ENCODE results near the gene HLA-A.

GRCh38 chr6:29975561-29975907, 33.2 kb downstream of the HLA-A start:
- TF ChIP-seq POLR2AphosphoS5 (IDR thresholded peaks at IDR 0.05; ENCODE audit: low read depth), result no peak
- no peak for TF ChIP-seq CTCF (conservative IDR thresholded peaks at IDR 0.05; ENCODE audit: low read depth in 2 of 2)
- TF ChIP-seq EZH2 (IDR thresholded peaks at IDR 0.05; ENCODE audit: low read depth, unreplicated experiment), result peak; percentile 70
- TF ChIP-seq ZNF331 (CRISPR knock-in tag; IDR thresholded peaks at IDR 0.05; ENCODE audit: low read depth), result no peak
- TF ChIP-seq, protein P1, sequence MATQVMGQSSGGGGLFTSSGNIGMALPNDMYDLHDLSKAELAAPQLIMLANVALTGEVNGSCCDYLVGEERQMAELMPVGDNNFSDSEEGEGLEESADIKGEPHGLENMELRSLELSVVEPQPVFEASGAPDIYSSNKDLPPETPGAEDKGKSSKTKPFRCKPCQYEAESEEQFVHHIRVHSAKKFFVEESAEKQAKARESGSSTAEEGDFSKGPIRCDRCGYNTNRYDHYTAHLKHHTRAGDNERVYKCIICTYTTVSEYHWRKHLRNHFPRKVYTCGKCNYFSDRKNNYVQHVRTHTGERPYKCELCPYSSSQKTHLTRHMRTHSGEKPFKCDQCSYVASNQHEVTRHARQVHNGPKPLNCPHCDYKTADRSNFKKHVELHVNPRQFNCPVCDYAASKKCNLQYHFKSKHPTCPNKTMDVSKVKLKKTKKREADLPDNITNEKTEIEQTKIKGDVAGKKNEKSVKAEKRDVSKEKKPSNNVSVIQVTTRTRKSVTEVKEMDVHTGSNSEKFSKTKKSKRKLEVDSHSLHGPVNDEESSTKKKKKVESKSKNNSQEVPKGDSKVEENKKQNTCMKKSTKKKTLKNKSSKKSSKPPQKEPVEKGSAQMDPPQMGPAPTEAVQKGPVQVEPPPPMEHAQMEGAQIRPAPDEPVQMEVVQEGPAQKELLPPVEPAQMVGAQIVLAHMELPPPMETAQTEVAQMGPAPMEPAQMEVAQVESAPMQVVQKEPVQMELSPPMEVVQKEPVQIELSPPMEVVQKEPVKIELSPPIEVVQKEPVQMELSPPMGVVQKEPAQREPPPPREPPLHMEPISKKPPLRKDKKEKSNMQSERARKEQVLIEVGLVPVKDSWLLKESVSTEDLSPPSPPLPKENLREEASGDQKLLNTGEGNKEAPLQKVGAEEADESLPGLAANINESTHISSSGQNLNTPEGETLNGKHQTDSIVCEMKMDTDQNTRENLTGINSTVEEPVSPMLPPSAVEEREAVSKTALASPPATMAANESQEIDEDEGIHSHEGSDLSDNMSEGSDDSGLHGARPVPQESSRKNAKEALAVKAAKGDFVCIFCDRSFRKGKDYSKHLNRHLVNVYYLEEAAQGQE (IDR thresholded peaks at IDR 0.05; ENCODE audit: unreplicated experiment), result no peak
- no peak for TF ChIP-seq EZH2phosphoT487 (IDR thresholded peaks at IDR 0.05; ENCODE audit: unreplicated experiment)
- TF ChIP-seq CREB1 (CRISPR knock-in tag; IDR thresholded peaks at IDR 0.05; ENCODE audit: low read depth), result no peak
- no peak for TF ChIP-seq ETS1 (IDR thresholded peaks at IDR 0.05)
- TF ChIP-seq JUNB (IDR thresholded peaks at IDR 0.05; ENCODE audit: unreplicated experiment), result no peak
- no peak for TF ChIP-seq STAT1 (IDR thresholded peaks at IDR 0.05; ENCODE audit: unreplicated experiment)
